DMS53 treated with DMSO at 0.1 percent for 48 hours (cell line): ENCODE data around the gene CRKL.
"Not testable (repeated sequence)": the region's sequence is repeated elsewhere in the genome, so short reads cannot be mapped to it uniquely, and the experiment has no call there.

Source experiments
- DNase-seq: peaks from one replicate; lab custom pipeline; 2025; ENCODE audit not compliant: unreplicated experiment; lab: John Stamatoyannopoulos, UW

Gene CRKL

GRCh38 chr22:20965888-20966855, 49.0 kb downstream of the CRKL start:
- DNase-seq: no peak

GRCh38 chr22:20966883-20967696, 49.9 kb downstream of the CRKL start, which contains the start of gene AIFM3:
Gene AIFM3, plus strand, starts transcription at chr22:20967255. Its CDS starts 690 bp downstream, at chr22:20967945.
- DNase-seq: no peak

GRCh38 chr22:20967697-20968211, 50.5 kb downstream of the CRKL start:
- DNase-seq: no peak

GRCh38 chr22:20968281-20968977, 51.2 kb downstream of the CRKL start:
- DNase-seq: no peak

GRCh38 chr22:20970939-20971657, 53.9 kb downstream of the CRKL start:
- DNase-seq: no peak

- DNase-seq: not testable (repeated sequence)
Observed at GRCh38 chr22:20972014-20972694, 54.9 kb downstream of the CRKL start.

GRCh38 chr22:20972933-20973577, 55.8 kb downstream of the CRKL start:
- no peak for DNase-seq

- no peak for DNase-seq
Observed at GRCh38 chr22:20973634-20974286, 56.6 kb downstream of the CRKL start.

- DNase-seq: no peak
Observed at GRCh38 chr22:20974336-20974955, 57.2 kb downstream of the CRKL start.

GRCh38 chr22:20975541-20976290, 58.5 kb downstream of the CRKL start:
- no peak for DNase-seq

GRCh38 chr22:20976291-20976877, 59.2 kb downstream of the CRKL start:
- no peak for DNase-seq

- no peak for DNase-seq
Observed at GRCh38 chr22:20977019-20977418, 59.8 kb downstream of the CRKL start.

GRCh38 chr22:20977516-20978170, 60.4 kb downstream of the CRKL start:
- DNase-seq: no peak

GRCh38 chr22:20978419-20978818, 61.2 kb downstream of the CRKL start:
- no peak for DNase-seq

GRCh38 chr22:20979243-20979809, 62.1 kb downstream of the CRKL start:
- no peak for DNase-seq

GRCh38 chr22:20979940-20980453, 62.8 kb downstream of the CRKL start:
- no peak for DNase-seq
